Brain pericyte (primary cell): ENCODE measurements around the gene MTHFS.
"Not testable (repeated sequence)": the region's sequence is repeated elsewhere in the genome, so short reads cannot be mapped to it uniquely, and the experiment has no call there.

Experiments
- DNase-seq: peaks from one replicate; pipeline ENCODE4 v3.0.0-alpha.2; 2012; ENCODE audit warnings: low read depth, low spot score

MTHFS gene

DNA sequence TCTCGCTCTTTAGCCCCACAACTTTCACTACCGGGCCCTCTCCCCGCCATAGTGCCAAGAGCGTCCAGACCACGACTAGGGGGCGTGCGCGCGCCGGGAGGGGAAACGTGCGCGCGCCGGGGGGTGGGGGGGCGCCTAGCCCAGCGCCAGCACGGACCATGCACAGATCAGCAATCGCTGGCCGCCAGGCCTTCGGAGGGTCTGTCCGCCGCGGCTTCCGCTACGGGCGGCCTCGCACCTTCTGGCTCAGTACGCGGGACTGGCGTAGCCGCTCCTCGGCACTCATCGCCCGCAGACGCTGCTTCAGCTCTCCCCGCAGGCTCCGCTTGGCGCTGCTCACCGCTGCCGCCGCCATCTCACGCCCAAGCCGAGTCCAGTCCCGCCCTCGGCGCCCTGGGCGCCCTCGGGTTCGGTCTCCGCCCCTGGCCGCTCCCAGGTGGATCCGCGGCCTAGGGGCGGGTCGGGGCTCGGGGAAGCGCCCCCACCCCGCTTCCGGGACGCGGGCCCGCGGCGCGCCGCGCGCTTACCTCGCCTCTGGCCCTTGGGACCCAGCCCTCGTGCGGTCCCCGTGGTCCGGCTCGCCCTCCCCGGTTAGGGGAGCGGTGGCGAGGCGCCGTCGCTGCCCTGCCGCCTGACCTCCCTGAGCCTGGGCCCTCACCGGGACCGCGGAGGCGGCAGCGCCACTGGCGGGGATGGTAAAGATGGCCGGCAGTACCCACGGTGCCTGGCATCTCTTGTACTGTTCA is at the start of gene MTHFS:
TSS of gene MTHFS (minus strand) at position 381 of the 746 bp plus-strand sequence. CDS start at position 355, 26 bp downstream.
- DNase-seq = peak; percentile 45

DNA sequence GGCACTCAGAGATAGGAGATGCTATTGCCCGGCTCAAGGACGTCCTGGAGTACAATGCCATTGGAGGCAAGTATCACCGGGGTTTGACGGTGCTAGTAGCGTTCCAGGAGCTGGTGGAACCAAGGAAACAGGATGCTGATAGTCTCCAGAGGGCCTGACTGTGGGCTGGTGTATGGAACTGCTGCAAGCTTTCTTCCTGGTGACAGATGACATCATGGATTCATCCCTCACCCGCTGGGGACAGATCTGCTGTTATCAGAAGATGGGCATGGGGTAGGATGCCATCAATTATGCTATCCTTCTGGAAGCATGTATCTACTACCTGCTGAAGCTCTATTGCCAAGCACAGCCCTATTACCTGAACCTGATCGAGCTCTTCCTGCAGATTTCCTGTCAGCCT is 47.8 kb upstream of the MTHFS start:
- no peak for DNase-seq

DNA sequence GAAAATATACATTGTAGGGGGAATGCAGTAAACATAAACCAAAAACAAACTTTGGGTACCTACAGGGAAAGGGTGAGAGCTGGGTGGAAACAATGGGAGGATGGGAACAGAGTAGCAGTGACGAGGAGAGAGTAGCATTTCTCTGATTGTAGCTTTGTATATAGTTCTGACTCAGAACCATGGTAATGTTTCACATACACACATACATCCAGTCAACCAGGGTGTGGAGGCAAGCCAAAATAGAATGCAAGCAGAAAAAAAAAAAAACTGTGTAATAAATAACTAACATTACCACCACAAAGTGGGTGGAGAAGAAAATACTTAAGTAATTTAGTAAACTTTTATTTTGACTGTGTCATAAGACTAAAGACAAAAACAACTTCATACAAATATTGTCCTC is 47.0 kb upstream of the MTHFS start:
- DNase-seq = no peak

DNA sequence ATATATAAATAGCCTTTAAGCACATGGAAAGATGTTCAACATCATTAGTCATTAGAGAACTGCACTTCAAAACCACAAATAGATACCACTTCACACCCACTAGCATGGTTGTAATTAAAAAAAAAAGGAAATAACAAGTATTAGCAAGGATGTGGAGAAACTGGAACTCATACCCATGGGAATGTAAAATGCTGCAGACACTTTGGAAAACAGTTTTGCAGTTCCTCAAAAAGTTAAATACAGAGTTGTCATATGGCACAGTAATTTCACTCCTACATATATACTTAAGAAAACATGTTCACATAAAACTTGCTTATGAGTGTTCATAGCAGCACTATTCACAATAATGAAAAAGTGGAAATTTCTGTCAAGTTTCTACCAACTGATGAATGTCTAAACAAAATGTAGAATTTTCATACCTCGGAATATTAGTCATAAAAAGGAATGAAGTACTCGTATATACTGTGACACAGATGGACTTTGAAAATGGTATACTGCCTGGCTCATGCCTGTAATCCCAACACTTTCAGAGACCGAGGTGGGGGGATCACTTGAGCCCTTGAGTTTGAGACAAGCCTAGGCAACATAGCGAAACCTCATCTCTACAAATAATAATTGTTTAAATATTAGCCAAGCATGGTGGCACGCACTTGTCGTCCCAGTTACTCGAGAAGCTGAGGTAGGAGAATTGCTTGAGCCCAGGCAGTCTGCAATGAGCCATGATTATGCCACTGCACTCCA is 46.1 kb upstream of the MTHFS start:
- no peak for DNase-seq

DNA sequence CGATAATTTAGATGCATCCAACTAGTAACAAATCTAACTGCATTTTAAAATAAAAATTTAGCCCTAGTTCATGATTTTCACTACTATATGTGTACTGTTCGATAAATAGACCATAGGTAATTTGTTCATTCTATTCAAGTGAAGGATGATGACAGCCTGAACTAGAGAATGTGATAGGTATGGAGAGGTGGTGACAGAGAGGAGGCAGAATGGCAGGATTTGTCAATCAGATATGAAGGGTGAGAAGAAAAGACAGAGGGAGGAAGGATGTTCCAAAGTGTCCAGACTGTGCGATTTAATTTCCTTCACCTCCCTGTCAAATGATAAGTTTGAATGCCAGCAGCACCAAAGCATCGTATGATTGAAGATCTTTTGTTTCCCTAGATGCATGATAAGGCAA is 42.6 kb upstream of the MTHFS start:
- DNase-seq = no peak

DNA sequence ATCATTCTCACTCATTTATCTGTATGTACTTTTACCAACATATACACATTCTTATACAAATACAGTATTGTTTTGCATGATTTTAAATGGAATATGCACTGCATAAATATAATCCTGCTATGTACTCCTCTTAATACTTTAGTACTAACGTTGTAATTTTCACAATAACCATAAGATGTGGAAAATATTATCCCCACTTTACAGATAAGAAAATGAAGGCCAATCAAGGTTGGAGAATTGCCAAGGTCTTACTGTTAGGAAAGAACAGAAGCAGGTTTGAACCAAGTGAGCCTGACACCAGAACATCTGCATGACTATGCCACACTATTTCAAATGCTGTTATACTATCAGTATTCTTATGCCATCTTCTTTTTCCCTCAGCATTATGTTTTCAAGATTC is 41.3 kb upstream of the MTHFS start:
- no peak for DNase-seq

DNA sequence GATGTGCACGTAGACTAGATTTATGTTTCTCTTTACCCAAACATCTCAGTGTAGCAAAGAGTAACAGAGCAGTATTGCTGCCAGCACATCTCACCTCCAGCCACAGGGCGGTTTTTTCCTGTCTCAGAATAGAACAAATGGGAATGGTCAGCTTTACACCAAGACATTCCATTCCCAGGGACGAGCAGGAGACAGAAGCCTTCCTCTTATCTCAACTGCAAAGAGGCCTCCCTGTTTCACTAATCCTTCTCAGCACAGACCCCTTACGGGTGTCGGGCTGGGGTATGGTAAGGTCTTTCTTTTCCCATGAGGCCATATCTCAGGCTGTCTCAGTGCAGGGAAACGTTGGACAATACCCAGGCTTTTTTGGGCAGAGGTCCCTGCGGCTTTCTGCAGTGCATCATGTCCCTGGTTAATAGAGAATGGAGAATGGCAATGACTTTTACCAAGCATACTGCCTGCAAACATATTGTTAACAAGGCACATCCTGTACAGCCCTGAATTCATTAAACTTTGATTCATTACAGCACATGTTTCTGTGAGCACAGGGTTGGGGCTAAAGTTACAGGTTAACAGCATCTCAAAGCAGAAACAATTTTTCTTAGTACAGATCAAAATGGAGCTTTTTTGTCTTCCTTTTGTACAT is 38.9 kb upstream of the MTHFS start:
- not testable (repeated sequence) for DNase-seq

DNA sequence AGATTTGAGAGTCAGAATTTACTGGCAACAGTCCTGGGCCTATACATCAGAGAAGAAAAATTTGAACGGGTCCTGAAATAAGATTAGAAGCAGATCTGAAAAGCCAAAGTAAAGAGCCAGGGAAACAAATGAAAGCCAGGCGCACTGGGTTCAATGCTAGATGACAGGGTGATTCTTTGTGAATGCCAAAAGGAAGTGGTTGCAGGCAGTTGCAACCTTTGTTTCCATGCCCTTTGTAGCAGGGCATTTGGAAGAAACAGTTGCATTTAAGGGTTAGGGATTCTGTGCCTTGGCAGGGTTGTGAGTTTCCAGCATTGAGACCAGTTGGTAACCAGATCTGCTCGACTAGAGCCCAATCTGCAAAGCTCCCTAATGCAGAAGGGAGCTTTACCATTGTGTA is 36.4 kb upstream of the MTHFS start:
- no peak for DNase-seq

DNA sequence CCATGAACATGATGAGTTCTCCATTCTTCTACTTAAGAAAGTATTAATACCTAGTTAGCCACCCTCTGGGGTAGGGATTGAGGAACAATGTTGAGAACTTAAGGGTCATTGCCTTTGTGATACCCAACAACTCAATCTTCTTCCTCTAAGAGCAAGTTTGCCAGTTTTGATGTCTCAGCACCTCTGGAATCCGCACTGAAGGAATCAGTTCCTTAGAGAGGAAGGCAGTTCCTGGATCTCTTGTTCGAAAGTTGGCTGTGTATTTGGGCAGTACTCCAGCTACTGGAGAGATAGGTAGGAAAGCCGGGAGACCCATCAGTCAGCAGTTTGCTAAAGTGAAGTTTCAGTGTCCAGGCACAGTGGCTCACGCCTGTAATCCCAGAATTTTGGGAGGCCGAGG is 35.6 kb upstream of the MTHFS start:
- DNase-seq = no peak

DNA sequence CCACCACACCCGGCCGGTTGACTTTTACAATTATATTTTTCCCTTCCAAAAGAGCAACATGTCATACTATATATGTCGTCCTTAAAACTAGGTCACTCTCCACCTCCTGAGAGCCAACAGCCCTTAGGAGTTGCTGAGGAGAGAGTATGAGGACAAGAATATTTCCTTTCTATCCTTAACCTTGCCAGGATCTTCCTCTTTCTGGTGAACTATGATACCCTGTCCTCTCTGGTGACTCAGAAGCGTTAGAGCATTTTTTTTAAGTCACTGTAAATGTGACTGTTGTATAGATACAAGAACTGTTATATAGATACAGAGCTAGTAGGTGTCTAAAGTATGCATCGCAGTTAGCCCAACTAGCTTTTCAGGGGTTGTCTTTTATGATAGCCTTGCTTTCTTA is 33.7 kb upstream of the MTHFS start:
- DNase-seq = no peak

DNA sequence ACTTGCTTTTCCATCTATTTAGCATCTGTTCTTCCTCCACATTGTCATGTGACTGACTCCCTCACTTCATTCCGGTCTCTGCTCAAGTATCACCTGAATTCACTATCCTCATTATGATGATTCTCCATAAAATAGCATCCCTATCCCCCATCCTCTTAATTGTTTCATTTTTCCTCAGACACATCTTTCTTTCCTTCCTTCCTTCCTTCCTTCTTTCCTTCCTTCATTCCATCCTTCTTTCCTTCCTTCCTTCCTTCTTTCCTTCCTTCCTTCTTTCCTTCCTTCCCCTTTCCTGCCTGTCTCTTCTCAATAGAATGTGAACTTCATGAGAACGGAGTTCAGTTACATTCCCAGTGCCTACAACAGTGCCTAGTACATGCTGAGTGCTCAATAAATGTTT is 32.6 kb upstream of the MTHFS start:
- no peak for DNase-seq

DNA sequence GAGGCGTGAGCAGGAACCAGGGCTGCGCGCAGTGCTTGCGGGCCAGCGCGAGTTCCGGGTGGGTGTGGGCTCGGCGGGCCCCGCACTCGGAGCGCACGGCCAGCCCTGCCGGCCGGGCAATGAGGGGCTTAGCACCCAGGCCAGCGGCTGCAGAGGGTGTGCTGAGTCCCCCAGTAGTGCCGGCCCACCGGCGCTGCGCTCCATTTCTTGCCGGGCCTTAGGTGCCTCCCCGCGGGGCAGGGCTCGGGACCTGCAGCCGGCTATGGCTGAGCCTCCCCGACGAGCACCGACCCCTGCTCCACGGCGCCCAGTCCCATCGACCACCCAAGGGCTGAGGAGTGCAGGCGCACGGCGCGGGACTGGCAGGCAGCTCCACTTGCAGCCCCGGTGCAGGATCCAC is 29.3 kb upstream of the MTHFS start:
- DNase-seq = not testable (repeated sequence)

DNA sequence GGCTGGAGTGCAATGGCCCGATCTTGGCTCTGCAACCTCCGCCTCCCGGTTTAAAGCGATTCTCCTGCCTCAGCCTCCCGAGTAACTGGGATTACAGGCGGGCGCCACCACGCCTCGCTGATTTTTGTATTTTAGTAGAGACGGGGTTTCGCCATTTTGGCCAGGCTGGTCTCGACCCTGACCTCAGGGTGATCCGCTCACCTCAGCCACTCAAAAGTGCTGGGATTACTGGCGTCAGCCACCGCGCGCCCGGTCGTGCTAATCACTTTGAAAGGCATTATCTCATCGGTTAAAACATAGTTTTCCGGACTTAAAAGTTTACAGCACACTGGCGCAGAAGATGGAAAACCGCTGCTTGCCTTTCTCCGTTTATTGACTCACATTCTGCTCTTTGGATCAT is 27.6 kb upstream of the MTHFS start:
- DNase-seq = no peak

DNA sequence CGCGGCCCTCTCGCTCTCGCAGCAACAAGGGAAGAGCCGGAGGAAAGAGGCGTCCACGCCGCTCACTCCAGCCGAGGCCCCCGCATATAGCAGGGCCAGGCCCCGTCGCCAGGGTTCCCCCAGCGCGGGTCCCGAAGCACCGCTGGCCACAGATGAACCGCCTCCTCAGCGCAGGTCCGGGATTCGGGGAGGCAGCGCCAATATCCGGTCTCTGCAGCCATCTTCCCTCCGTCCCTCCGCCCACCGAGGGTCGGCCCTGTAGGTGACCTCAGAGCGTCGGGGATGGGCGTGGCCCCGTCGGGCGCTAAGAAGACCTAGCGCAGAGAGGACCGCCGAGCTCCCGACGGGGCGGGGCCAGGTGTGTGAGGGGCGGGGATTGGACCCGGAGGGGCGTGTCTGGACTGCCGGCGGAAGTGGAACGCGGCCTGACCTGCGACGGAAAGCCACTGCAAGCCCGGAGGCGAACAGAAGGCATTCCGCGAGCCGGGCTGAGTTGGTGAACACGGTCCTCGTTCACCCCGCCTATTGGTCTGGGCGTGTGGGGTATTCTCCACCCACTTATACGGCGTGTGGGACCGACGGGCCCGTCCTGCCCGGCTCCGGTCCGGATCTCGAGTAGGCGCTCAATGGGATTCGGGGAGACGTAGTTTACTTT is 26.8 kb upstream of the MTHFS start:
- DNase-seq = peak; percentile 80

DNA sequence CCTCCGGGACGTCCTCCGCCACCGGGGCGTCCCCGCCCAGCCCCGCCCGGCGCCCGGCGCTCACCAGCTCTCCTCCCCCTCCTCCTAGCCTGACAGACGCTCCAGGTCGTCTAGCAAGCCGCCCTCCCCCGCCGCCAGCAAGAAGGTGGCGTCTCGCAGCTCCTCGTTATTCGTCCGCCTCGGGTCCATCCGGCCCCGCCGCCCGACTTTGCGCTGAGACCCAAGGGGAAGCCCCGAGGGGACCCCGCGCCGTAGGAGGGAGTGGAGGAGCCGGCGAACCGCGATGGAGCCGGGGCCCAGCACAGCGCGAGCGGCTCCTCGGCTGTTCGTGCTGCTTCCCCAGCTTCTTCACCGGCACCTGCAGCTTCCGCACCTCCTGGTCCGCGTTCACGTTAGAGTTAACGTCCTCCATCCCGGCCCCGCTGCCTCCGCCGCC is 26.3 kb upstream of the MTHFS start:
- DNase-seq = no peak

DNA sequence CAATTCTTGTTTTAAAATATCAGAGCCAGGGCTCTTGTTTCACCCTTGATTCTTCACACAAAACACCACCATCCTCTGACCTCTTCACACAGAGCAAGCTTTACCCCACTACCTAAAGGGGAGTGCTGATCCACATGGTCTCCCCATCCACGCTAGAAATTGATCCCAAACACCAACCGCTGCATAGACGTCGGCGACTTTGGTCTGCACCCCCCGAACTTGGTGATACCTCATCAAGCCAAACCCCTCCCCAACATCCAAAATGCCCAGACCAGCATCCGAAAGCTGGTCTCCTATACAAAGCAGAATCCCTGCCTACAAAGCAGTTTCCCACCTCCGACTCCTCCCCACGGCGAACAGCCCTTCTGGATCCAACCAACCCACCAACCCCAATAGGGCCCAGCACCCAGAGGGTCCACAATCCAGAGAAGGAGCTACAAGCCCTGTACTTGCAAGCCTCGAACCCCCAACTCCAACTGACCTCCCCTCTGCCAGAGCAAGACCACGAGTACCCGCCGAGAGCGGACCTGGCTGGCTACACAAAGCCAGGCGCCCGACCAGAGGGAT is 25.8 kb upstream of the MTHFS start:
- DNase-seq = no peak

DNA sequence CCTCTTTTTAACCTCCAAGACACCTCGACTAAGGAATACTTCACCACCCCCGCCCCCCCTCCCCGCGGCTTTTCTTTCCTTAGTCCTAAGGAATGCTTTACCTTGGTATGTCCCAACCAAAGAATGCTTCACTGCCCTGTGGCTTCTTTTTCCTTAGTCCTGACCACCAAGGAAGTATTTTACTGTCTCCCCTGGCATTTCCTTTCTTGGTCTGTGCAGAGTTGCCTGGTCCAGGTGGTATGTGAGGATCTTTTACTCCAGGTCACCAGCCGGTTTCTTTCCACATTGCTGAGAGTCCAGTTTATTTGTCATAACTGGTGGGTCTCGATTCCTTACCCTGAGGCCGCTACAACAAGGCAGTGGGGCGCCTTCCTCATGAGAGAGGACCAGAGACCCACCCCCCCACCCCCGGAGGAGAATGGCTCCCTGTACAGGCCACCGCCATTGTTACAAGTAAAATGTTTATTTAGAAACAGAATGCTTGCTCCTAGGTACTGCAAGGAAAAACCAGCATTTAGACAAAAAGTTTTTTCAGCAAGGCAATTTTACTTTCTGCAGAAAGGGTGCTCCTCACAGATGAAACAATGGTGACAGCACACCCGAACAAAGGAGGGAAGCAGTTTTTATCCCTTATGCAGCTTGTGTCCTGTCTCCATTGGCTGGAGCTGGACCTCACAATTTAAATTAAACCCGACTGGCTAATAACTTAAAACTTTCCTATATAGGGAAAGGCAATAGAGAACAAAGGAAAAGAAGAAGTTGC is 23.1 kb upstream of the MTHFS start:
- DNase-seq = no peak

DNA sequence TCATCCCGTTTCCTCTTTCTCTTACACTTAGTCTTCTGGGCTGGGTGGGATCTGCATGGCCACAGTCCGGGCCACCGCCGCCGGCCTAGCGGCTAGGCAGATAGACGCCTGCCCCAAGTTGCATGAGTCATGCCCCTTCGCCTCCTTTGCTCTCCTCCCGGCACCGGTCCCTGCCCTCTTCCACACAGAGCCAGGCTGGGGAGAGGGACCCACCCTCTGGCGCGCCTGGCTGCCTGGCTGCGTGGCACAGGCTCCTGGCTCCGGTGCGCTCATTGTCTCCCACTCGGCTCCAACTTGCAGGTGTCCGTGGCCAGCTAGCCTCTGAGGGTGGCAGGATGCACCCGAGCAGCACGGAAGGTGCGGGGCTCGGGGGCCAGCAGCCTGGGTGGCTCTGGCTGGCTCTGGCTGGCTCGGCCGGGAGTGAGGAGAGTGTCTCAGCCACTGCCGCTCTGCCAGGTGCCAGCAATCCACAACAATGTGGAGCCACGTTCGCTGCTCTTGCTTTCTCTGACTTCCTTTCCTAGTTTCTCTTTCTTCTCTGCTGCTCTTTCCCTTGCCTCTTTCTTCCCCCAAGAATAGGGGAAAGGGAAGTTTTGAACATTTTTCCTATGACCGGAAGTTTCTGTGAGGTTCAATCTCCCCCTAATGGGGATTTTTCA is 22.4 kb upstream of the MTHFS start:
- DNase-seq = no peak

DNA sequence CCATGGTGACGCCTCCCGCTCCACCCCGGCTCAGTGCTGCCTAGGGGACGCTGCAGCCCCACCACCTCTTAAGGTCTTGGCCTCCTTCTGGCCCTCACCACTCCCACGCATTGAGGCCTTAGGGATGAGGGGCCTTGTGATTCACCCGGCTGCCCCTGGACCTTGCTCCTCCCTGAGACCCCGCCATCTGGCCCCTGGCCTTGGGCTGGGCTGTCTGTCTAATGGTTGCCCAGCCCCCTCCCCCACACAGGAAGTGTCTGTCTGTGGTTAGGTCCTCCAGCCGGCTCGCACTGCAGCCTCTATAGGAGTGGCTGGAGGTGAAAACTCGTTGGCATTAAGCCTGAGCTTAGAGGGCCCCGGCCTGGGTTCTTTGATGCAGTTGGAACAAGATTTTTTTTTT is 21.5 kb upstream of the MTHFS start:
- no peak for DNase-seq

DNA sequence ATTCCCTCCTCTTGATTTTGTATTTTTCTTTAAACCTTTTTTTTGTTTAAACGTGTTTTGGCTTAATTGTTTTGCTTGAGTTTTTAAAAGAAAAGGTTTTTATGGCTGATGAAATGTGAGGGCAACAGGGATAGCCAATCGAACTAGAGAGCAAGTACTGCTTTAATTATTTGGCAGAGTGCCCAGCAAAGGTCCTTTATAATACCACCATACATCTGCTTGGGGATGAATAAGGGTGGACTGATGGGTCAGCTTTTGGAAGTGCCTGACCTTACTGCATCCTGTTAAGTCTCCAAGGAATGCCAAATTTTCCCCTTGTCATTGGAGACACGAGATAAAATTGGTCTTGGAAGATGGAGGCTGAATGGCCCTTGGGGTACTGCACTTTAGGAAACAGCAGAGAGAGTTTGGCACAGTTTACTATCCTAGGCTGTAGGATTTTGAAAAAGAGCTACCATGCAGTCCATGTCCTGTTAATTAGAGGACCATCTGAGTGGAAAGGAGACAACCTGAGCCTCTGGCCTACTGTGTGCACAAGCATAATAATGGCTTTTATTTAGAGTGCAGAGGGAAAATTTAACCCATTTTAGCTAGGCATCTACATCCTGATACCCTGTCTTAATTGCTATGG is 19.8 kb upstream of the MTHFS start:
- DNase-seq = no peak
